ENCODE measurements around the gene ITFG2. TPM values are rescaled to one million over a fixed set of nuclear protein-coding genes. Genes with fewer than 3 reads are reported as not detected.

The ITFG2 gene
- total RNA-seq, 1 experiment from 2014 or later = 24.6 TPM

DNA sequence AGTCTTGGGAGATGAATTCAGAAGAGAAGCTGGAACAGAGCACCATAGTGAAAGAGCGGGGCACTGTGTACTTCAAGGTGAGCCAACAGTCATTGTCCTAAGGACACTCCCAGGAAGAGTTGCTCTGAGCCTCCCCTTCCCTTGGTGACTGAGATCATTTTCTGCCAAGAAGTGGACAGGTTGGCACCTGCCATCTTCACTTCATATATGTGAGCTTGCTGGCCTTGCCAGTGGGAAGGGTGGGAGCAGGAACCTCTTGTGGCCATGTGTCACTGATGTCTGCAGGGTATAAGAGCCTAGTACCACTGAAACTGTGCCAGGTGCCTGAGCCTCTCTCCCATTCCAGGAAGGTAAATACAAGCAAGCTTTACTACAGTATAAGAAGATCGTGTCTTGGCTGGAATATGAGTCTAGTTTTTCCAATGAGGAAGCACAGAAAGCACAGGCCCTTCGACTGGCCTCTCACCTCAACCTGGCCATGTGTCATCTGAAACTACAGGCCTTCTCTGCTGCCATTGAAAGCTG is 12.4 kb upstream of the ITFG2 start:
- DNase-seq (ENCODE audit: low read depth, low spot score) (no peak), ATAC-seq (no peak)
- Histone ChIP-seq H3K79me2 (ENCODE audit: insufficient read depth, low read length) (peaks cover 65% of the 10 kb centered on the region), H3K27me3 (ENCODE audit: insufficient read depth, low read length) (no peaks in the 10 kb centered on the region), H2AFZ (ENCODE audit: low read depth, low read length, poor library complexity, severe bottlenecking) (no peak overlapping the region), H3K36me3 (ENCODE audit: control insufficient read depth in 1 of 2, insufficient read depth in 2 of 2, low read length in 2 of 2) (peaks cover 62 to 91% of the 10 kb centered on the region in 2 experiments), H3K4me1 (ENCODE audit: control insufficient read depth in 1 of 2, insufficient read depth in 2 of 2, low read length in 2 of 2) (peaks cover 5 to 11% of the 10 kb centered on the region in 2 experiments; a peak in 2 of 4 replicates), H3K4me3 (replicated peaks in 1 of 2; ENCODE audit: low read depth in 1 of 2, low read length in 2 of 2) (no peak overlapping the region), H4K20me1 (ENCODE audit: insufficient read depth) (peaks cover 22% of the 10 kb centered on the region; the same call in 1 of the 2 replicates), H3K9ac (ENCODE audit: low read length) (no peak overlapping the region), H3K4me2 (ENCODE audit: low read length) (no peak overlapping the region), H3K27ac (ENCODE audit: low read depth, low read length) (no peak overlapping the region), H3K9me3 (ENCODE audit: control insufficient read depth in 1 of 2, insufficient read depth in 1 of 2, low read depth in 1 of 2, low read length in 2 of 2) (no peaks in the 10 kb centered on the region), H3K9me2 (ENCODE audit: insufficient read depth) (no peaks in the 10 kb centered on the region)
- ChIA-PET CTCF (no interaction called here), RAD21 (ENCODE audit: low non-redundant PET in 1 of 2, low total read pairs in 2 of 2, uncharacterized antibody in 2 of 2, unreplicated experiment in 2 of 2) (no interaction called here), POLR2A (no interaction called here)
- intact Hi-C loops (cut with micrococcal nuclease) = no loop called here
- TF ChIP-seq SIN3A (IDR thresholded peaks at IDR 0.05; ENCODE audit: low read depth) (no peak), SRF (IDR thresholded peaks at IDR 0.05; ENCODE audit: low read depth) (no peak), ZNF274 (IDR thresholded peaks at IDR 0.05; ENCODE audit: low read depth, low read length) (no peak)
- TF ChIP-seq, protein P1, sequence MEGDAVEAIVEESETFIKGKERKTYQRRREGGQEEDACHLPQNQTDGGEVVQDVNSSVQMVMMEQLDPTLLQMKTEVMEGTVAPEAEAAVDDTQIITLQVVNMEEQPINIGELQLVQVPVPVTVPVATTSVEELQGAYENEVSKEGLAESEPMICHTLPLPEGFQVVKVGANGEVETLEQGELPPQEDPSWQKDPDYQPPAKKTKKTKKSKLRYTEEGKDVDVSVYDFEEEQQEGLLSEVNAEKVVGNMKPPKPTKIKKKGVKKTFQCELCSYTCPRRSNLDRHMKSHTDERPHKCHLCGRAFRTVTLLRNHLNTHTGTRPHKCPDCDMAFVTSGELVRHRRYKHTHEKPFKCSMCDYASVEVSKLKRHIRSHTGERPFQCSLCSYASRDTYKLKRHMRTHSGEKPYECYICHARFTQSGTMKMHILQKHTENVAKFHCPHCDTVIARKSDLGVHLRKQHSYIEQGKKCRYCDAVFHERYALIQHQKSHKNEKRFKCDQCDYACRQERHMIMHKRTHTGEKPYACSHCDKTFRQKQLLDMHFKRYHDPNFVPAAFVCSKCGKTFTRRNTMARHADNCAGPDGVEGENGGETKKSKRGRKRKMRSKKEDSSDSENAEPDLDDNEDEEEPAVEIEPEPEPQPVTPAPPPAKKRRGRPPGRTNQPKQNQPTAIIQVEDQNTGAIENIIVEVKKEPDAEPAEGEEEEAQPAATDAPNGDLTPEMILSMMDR (IDR thresholded peaks at IDR 0.05 in 2 of 3, conservative IDR thresholded peaks at IDR 0.05 in 1 of 3; ENCODE audit: borderline replicate concordance in 1 of 3, insufficient read depth in 1 of 3, low read depth in 2 of 3, low read length in 2 of 3) = no peak
- no TSS peak for BruUV-seq (replicated peaks)

DNA sequence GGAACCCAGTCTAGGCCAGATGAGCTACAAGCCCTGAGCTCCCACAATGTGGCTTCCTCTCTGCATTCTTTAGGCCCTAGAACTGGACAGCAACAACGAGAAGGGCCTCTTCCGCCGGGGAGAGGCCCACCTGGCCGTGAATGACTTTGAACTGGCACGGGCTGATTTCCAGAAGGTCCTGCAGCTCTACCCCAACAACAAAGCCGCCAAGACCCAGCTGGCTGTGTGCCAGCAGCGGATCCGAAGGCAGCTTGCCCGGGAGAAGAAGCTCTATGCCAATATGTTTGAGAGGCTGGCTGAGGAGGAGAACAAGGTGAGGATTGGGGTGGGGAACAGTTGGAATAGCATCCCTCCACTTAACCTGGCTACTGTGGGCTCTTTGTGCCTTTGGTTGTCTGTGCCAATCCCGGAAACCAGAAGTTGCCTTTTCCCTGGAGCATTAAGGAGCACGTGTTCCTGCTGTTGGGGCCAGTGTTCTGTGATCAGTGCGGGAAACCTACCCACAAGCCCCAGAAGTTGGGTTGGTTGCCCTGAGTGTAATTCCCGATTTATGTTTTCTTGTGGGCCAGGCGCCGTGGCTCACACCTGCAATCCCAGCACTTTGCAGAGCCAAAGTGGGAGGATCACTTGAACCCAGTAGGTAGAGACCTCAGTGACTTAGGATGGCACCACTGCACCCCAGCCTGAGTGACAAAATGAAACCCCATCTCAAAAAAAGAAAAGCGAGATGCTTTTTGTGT is 11.3 kb upstream of the ITFG2 start:
- Histone ChIP-seq H3K9me2 (ENCODE audit: insufficient read depth) (no peaks in the 10 kb centered on the region), H4K20me1 (ENCODE audit: insufficient read depth) (peaks cover 22% of the 10 kb centered on the region; the same call in 1 of the 2 replicates), H3K36me3 (ENCODE audit: control insufficient read depth in 1 of 2, insufficient read depth in 2 of 2, low read length in 2 of 2) (peaks cover 70 to 100% of the 10 kb centered on the region in 2 experiments), H3K4me3 (replicated peaks in 1 of 2; ENCODE audit: low read depth in 1 of 2, low read length in 2 of 2) (no peak overlapping the region), H3K27ac (ENCODE audit: low read depth, low read length) (no peak overlapping the region), H3K9ac (ENCODE audit: low read length) (no peak overlapping the region), H3K27me3 (ENCODE audit: insufficient read depth, low read length) (no peaks in the 10 kb centered on the region), H2AFZ (ENCODE audit: low read depth, low read length, poor library complexity, severe bottlenecking) (no peak overlapping the region), H3K4me2 (ENCODE audit: low read length) (no peak overlapping the region), H3K4me1 (ENCODE audit: control insufficient read depth in 1 of 2, insufficient read depth in 2 of 2, low read length in 2 of 2) (peaks cover 5 to 9% of the 10 kb centered on the region in 2 experiments; a peak in 2 of 4 replicates), H3K79me2 (ENCODE audit: insufficient read depth, low read length) (peaks cover 61% of the 10 kb centered on the region), H3K9me3 (ENCODE audit: control insufficient read depth in 1 of 2, insufficient read depth in 1 of 2, low read depth in 1 of 2, low read length in 2 of 2) (no peaks in the 10 kb centered on the region)
- ChIA-PET POLR2A (no interaction called here), CTCF (no interaction called here), RAD21 (ENCODE audit: low non-redundant PET in 1 of 2, low total read pairs in 2 of 2, uncharacterized antibody in 2 of 2, unreplicated experiment in 2 of 2) (no interaction called here)
- no peak for ATAC-seq
- DNase-seq (ENCODE audit: low read depth, low spot score) = no peak
- intact Hi-C loops (cut with micrococcal nuclease) = no loop called here
- BruUV-seq (replicated peaks) = no TSS peak
- TF ChIP-seq, protein P2, sequence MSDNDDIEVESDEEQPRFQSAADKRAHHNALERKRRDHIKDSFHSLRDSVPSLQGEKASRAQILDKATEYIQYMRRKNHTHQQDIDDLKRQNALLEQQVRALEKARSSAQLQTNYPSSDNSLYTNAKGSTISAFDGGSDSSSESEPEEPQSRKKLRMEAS (IDR thresholded peaks at IDR 0.05) = no peak
- no peak for TF ChIP-seq CBX3 (IDR thresholded peaks at IDR 0.05; ENCODE audit: low read depth)
- TF ChIP-seq SIN3A (IDR thresholded peaks at IDR 0.05; ENCODE audit: low read depth) = no peak
- TF ChIP-seq TCF7L2 (IDR thresholded peaks at IDR 0.05; ENCODE audit: borderline replicate concordance, extremely low read depth, insufficient read depth, insufficient read length) = no peak
- no peak for TF ChIP-seq ZFX (IDR thresholded peaks at IDR 0.05)
- no peak for TF ChIP-seq POLR2A (IDR thresholded peaks at IDR 0.05; ENCODE audit: borderline replicate concordance, extremely low read depth, insufficient read depth, insufficient read length)
- TF ChIP-seq ELF1 (IDR thresholded peaks at IDR 0.05; ENCODE audit: borderline replicate concordance, low read depth) = no peak
- TF ChIP-seq, protein P1 (IDR thresholded peaks at IDR 0.05 in 2 of 3, conservative IDR thresholded peaks at IDR 0.05 in 1 of 3; ENCODE audit: borderline replicate concordance in 1 of 3, insufficient read depth in 1 of 3, low read depth in 2 of 3, low read length in 2 of 3) = no peak
- no peak for TF ChIP-seq SP1 (IDR thresholded peaks at IDR 0.05; ENCODE audit: low read depth)
- TF ChIP-seq, protein P3, sequence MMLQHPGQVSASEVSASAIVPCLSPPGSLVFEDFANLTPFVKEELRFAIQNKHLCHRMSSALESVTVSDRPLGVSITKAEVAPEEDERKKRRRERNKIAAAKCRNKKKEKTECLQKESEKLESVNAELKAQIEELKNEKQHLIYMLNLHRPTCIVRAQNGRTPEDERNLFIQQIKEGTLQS (IDR thresholded peaks at IDR 0.05) = no peak
- no peak for TF ChIP-seq ZNF274 (IDR thresholded peaks at IDR 0.05; ENCODE audit: low read depth, low read length)
- TF ChIP-seq EGR1 (IDR thresholded peaks at IDR 0.05; ENCODE audit: low read depth) = no peak
- no peak for TF ChIP-seq EZH2phosphoT487 (IDR thresholded peaks at IDR 0.05; ENCODE audit: borderline replicate concordance)
- TF ChIP-seq SRF (IDR thresholded peaks at IDR 0.05; ENCODE audit: low read depth) = no peak
- TF ChIP-seq RAD21 (IDR thresholded peaks at IDR 0.05; ENCODE audit: low read depth) = no peak

Measured in HCT116 (cell line).